Measurements from ENCODE around the gene ARHGAP23.
A peak's percentile ranks its signal among the peaks of the same experiment; 100 is the strongest.

The ARHGAP23 gene

DNA sequence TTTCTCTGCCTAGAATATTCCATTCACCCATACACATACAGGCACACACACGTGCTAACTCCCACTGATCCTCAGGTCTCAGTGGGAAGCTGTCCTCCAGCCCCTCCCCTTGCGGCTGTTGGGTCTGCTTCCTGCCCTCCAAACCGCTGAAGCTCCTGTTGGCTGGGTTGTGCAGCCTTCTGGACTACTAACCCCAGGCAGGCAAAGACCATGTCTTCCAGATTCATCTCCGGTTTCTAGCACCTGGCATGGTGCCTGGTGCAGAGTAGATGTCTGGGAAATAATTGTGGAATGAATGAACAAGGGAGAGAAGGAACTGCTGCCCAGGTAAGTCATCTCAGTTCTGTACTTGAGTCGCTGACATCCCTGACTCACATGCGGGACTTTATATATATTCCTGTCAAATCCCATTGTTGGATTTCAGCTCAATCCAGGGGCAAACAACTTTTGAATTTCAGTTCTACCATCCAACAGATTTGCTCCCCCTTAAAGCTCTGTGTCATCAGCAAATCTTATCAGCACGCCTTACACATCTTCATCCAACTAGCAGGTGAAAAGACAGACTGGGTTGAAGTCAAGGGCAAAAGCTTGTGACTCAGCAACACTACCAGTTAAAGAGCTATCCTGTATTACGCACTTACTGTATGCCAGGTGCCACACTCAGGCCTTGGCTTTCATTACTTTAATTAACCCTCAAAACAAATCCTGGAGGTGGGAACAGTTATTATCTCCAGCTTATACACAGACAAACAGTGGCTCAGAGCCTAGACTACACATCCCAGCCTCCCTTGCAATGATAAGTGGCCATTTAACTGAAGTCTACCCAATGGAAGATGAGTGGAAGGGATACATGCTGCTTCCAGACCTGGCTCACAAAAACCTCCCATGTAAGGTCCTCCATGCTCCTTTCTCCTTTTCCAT is 126.4 kb downstream of the ARHGAP23 start:
- peak; percentile 26 for DNase-seq

DNA sequence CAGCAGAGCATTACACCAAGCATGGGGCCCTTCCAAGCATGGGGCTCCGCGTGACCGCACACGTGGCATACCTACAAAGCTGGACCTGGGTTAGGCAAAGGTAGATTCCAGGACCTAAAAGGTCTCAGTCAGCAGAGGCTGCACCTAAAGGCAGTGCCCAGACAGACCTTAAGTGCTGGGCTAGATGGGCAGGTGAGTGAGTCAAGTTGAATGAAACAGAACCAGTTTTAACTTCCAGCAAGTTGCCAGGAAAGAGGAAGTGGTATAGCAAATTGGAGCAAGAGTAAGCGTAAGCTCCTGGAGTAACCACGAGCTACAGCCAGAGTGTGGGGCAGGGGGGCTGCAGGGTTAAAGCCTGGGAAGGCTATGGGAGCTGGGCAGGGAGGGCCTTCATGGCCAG is 128.0 kb downstream of the ARHGAP23 start:
- DNase-seq = no peak

DNA sequence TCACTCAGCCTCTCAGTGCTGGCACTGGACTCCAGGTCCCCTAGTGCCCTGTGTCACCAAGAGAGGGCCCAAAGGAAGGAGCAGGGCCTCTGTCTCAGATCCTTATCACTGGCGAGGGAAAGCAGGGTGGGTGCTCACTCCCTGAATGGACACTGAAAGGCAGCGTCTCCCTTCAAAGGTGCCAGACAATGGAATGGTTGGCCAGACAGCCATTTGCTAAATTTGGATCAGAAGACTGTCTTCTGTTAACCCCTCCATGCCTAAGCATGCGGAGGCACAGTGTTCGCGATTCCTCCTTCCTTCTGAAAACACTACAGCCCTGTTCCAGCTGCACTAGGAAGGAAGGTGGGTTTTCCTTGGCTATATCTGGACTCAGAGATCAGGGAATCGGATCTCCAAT is 129.1 kb downstream of the ARHGAP23 start:
- DNase-seq = no peak

DNA sequence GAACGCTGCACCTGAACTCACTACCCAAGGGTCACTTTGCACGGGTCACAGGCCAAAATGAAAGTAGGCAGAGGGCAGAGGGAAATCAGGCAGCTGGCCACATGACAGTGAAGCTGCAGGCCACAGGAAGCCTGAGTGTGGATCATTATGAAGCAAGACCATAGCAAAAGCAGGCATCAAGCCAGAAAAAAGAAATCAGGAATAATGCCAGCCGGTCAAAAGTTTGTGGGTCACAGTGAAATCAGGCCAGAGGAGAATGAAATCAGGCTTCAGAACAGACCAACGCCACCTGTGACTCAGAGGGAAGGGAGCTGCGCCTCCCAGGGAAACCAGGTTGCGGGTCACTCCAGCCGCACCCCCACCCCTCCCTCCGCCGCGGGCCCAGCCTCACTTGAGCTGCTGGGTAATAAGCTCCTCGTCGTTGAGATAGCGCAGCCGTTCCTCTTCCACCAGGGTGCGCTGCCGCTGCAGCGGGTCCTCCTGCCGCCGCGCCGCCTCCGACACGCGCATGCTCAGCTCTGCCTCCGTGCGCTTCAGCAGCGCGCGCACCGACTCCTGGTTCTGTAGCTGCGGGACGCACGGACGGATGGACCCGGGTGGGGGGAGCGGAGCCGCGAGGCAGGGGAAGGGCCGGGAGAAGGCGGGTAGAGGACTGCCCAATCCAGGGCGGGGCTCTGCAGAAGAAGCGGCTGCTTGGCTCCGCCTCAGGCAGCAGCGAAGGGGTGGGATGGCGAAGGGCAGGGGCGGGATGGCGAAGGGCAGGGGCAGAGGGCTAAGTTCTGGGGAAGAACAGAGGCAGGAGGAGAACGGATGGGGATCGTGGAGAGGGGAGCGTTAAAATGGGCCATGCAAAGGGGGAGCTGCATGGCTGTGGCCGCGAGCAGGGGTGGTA is 129.8 kb downstream of the ARHGAP23 start:
- peak; percentile 89 for DNase-seq

DNA sequence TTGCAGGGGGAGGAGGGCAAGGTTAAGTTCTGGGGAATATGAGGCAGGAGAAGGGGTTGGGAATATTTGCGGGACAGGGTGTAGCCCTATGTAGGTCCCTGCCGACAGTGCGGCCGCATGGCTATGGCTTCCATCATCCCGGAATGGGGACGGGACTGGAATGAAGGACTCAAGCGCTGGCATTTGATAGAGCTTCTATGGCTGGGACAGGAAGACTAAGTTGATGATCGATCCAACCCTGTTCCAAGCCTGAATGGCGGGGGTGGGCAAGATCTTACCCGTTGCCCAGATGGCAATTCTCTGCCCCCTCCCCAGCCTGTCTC is 130.4 kb downstream of the ARHGAP23 start:
- no peak for DNase-seq

DNA sequence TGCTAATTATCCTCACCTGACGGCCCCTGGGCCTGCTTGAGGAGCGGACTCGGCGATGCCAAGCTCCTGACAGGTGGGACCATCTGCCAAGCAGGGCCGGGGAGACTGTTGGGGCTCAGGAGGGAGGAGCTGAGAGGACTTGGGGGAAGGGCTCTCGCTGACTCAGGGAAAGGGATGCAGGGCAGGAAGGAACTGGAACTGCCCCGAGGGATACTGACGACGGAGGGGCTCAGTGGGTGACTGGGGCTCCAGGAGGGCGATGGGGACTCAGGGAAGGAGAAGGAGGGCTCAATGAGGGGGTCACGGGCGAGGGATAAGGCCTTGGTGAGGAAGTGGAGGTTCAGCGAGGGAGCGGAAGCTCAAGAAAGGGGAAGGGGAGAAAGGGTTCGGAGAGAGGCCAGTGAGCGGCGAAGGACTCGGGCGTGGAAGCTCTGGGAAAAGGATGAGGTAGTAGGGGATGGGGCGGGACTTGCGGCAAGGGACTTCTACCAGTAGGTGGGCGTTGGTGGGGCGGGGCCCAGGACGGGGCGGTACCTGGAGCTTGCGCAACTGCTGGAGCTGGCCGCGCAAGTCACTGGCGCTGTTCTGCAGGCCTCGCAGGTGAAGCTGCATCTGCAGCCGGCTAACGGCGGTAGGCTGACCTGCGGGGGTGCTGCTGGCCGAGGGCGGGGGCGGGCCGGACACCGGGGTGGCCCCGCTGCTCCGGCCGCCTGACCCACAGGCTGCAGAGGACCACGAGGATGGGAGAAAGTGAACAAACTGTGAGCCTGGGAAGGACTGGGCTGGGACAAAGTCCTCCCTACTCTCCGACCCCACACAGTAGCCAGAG is 131.0 kb downstream of the ARHGAP23 start:
- DNase-seq = peak; percentile 84

DNA sequence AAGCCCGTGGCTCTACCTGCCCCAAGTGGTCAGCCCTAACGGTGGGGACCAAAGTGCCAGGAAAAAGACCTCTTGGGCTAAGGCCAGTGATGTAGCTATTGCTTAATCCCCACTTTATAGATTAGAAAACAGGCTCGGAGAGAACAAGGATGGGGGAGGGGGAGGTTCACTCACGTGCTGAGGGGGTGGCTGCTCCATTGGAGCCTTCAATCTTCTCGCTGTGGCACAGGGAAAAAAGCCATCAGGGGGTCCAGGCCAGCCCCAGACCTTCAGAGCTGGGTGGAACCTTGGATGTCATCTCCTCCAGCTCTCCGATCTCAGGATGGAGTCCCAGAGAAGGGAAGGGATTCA is 131.6 kb downstream of the ARHGAP23 start:
- no peak for DNase-seq

DNA sequence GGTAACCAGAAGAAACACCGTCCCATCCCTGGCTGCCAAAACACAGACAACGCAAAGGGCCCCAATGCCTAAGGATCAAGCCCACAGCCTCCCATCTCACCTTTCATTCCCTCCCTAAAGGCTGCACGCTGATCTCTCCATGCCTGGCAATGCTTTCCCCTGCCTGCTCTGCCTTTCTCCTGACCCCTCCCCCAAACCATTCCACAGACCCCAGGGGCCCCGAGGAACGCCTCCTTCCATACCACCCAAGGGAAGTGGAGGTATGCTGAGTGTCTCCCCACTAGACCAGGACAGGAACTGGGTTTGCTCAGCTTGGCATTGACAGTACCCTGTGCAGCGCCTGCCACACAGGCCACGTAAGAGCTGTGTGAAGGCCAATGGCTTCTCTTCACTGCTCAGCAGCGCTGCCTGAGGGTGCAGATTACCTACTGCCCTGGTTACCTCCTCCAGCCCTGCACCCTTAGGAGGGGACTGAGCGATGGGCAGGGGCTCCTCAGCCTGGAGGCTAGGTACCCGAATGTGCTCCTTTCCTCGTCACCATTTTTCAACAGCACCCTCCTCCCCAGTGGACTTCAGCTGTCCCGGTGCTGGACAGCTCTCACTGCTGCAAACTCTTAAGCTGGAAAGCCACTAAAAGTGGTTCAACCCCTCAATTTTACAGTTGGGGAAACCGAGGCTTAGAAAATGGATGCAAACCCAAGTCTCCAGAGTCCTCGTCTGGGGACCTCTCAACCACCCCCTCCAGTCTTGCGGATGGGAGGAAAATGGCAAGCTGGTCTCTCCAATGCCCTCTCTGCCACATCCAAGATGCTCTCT is 132.4 kb downstream of the ARHGAP23 start:
- no peak for DNase-seq

DNA sequence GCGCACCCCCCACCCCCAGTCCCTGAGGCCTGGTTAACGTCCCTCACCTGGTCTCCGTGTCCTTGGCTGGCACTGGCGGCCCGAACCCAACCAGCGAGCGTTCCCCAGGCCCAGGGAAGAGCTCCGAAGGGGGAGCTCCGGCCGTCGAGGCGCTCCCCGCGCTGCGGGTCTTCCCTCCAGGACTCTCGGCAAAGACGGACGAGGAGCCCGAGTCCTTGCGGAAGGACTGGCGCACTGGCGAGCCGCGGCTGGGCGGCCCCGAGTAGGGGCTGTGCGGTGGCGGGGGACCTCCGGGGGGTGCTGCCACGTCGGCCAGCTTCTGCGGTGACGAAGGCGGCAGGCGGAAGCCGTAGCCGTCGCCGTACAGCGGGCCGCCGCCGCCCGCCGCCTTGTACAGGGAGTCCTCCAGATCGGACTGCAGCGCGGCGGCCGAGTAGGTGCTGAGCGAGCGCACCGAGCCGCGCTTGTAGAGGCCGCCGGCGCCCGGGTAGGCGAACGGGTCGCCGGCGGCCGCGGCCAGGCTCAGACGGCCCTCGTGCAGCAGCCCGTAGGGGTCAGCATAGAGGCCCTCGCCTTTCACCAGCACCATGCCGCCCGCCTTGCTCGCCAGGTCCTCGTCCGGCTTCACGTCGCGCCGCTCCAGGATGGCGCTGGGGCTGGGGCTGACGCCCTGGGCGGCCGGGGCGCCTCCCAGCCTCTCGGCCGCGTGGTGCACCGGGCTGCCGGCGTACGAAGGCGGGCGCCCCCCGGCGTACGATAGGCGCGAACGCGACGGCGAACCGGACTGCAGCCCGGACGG is 133.4 kb downstream of the ARHGAP23 start:
- no peak for DNase-seq
